Transverse colon (tissue), 4 donors: Measurements from ENCODE around the gene FNDC3B. TPM values are rescaled to one million over a fixed set of nuclear protein-coding genes. Genes with fewer than 3 reads are reported as not detected.

Source experiments
- DNase-seq: peaks from one replicate; pipeline ENCODE4 v3.0.0-alpha.2; 2019
- H3K27ac ChIP-seq, 4 donors: fragments of 200-600 bp; sonication (generic); 2 replicates each; pipeline ENCODE4 v1.5.1; 2016 to 2018; ENCODE audit warnings: inconsistent platforms in 4 of 4
- H3K27me3 ChIP-seq: fragments of 200-600 bp; sonication (generic); 2 replicates; pipeline ENCODE4 v1.5.1; 2017; ENCODE audit warnings: inconsistent platforms
- H3K36me3 ChIP-seq, 4 donors: fragments of 200-600 bp; sonication (generic); 2 replicates each; pipeline ENCODE4 v1.5.1; 2017 to 2019; ENCODE audit warnings: inconsistent platforms in 4 of 4
- H3K4me1 ChIP-seq, 4 donors: fragments of 200-600 bp; sonication (generic); 2 replicates each; pipeline ENCODE4 v1.5.1; 2017 to 2020; ENCODE audit warnings: inconsistent platforms in 4 of 4
- H3K4me3 ChIP-seq, 4 donors: fragments of 200-600 bp; sonication (generic); 1 replicate in 1 of 4; 2 replicates in 3 of 4; pipeline versions ENCODE4 v1.5.1 to v1.6.1; 2017 to 2019; ENCODE audit warnings: inconsistent platforms in 4 of 4
- H3K9me3 ChIP-seq, 2 donors: fragments of 200-600 bp; sonication (generic); 2 replicates each; pipeline ENCODE4 v1.5.1; 2017 to 2019; ENCODE audit warnings: inconsistent platforms in 2 of 2
- EP300 ChIP-seq: sonication (generic); formaldehyde crosslinking; IDR thresholded peaks from one replicate; pipeline ENCODE4 v1.6.1; 2017; ENCODE audit warnings: antibody characterized with exemption, low read depth
- POLR2A ChIP-seq: fragments of 450-650 bp; IDR thresholded peaks from one replicate; pipeline ENCODE4 v1.6.1; 2016; ENCODE audit warnings: antibody characterized with exemption, mild to moderate bottlenecking, moderate library complexity
- POLR2AphosphoS5 ChIP-seq, 3 donors: sonication (generic); formaldehyde crosslinking; IDR thresholded peaks; one replicate each; pipeline ENCODE4 v1.6.1; 2016; ENCODE audit warnings: antibody characterized with exemption in 3 of 3
- WGBS, 2 donors: methylation state at CpG; one replicate each; pipeline ENCODE4 v1.1.5; 2018; ENCODE audit warnings: low coverage in 1 of 2; 5-methylcytosine and 5-hydroxymethylcytosine counted together
- in situ Hi-C, 4 donors: fragments of 200-750 bp; cut with MboI; loops; one replicate each; pipeline versions ENCODE4 v1.15.0 to v1.15.1; 2017; ENCODE audit warnings: low sequenced_read_pairs in 3 of 4, low pct_ligation_motif_present in 1 of 4, low pct_unique_long_range_greater_than_20kb in 1 of 4
- intact Hi-C: fragments of 100-400 bp; cut with DNase I; formaldehyde crosslinking; loops from one replicate; pipeline ENCODE4 v1.15.1; 2023; ENCODE audit warnings: low total_unique reads
- total RNA-seq, 4 donors: library from RNA; depleted of rRNA; stranded (reverse); fragments of >200 nt; gene quantifications; one replicate each; pipeline ENCODE4 v1.1.0, GENCODE V29; 2016
- TF ChIP-seq, protein P1 (sequence below), 5 experiments: fragments of 200-600 bp in 3 of 5; fragments of 450-650 bp in 2 of 5; sonication (generic) in 3 of 5; IDR thresholded peaks; 1 replicate in 2 of 5; 2 replicates in 3 of 5; pipeline ENCODE4 v1.5.1; 2016 to 2017; ENCODE audit warnings: antibody characterized with exemption in 5 of 5, inconsistent platforms in 3 of 5, mild to moderate bottlenecking in 2 of 5, moderate library complexity in 1 of 5

Gene FNDC3B
- total RNA-seq, 4 donors from 2014 or later: 28.5 to 85.7 (median 44.5) TPM

DNA sequence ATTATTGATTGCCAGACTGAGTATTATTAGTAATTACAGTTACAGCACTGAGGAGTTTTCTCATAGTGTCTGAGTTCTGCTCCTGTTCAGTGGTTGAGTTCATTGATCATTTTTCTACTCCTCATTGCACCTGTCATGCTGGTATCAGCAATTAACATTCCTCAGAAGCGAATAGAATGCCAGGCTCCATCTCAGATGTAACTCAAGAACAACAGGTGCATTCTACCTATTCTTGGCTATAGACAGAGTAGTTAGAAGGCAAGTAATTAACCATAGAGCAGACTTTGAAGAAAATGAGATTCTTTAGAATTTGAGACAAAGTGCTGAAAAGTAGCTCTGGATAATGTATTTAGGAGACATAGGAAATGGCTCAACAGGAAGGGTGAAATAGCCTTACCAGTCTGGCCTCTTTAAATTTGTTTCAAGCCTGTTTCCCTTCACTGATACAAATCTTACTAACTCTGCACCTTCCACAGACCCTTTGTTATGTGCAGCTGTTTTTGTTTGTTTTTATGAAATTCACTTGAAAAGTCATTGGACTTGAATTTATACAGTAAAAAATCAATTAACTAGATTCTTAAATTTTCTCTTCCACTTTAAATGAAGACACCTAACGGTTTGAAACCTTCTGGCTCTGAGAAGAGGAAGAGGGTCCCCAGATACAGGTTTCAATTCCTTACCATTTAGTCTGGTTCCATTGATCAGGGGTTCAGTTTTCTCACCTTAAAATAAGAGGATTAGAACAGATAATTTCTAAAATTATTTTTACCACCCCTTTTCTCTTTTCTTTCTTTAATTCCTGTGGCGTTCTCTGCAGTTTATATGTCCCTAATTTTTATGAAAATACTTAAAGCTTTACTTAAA lies 109.6 kb downstream of the FNDC3B start:
- TF ChIP-seq EP300 (no peak), POLR2AphosphoS5 (IDR thresholded peaks at IDR 0.05) (no peak), POLR2A (no peak)
- TF ChIP-seq, protein P1, sequence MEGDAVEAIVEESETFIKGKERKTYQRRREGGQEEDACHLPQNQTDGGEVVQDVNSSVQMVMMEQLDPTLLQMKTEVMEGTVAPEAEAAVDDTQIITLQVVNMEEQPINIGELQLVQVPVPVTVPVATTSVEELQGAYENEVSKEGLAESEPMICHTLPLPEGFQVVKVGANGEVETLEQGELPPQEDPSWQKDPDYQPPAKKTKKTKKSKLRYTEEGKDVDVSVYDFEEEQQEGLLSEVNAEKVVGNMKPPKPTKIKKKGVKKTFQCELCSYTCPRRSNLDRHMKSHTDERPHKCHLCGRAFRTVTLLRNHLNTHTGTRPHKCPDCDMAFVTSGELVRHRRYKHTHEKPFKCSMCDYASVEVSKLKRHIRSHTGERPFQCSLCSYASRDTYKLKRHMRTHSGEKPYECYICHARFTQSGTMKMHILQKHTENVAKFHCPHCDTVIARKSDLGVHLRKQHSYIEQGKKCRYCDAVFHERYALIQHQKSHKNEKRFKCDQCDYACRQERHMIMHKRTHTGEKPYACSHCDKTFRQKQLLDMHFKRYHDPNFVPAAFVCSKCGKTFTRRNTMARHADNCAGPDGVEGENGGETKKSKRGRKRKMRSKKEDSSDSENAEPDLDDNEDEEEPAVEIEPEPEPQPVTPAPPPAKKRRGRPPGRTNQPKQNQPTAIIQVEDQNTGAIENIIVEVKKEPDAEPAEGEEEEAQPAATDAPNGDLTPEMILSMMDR (IDR thresholded peaks at IDR 0.05): no peak
- Histone ChIP-seq H3K9me3 (no peaks in the 10 kb centered on the region), H3K36me3 (no peaks in the 10 kb centered on the region), H3K27me3 (no peaks in the 10 kb centered on the region), H3K27ac (no peak overlapping the region), H3K4me1 (peaks cover 20 to 57% (median 21%) of the 10 kb centered on the region in 4 donors), H3K4me3 (no peak overlapping the region)
- WGBS, 2 donors: 78 to 81% methylated on average over 3 of the region's 3 CpGs
- intact Hi-C loops (no loop called here), in situ Hi-C loops (no loop called here)
- no peak for DNase-seq

DNA sequence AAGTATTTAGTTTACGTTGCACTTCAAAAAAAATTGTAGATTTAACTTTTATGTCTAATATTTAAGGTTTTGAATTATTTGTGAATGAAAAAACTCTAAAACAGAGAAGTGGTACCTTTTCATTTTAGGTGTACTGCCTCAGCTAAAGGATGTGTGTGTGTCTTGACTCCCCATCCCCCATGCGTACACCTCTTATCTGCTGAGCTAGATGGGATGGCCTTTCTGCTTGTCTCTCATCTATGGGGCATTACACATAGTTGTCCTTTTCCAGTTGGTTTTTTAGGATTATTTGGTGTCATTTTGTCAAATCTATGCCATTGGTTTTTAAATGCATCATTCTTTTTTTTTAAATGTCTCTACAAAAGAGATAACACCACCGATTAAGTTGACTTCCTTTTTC lies 110.9 kb downstream of the FNDC3B start:
- Histone ChIP-seq H3K36me3 (no peaks in the 10 kb centered on the region), H3K4me1 (peaks cover 20 to 58% (median 23%) of the 10 kb centered on the region in 4 donors), H3K27ac (no peak overlapping the region), H3K4me3 (no peak overlapping the region), H3K9me3 (no peaks in the 10 kb centered on the region), H3K27me3 (no peaks in the 10 kb centered on the region)
- in situ Hi-C loops: no loop called here
- DNase-seq: no peak
- TF ChIP-seq, protein P1 (IDR thresholded peaks at IDR 0.05): no peak
- intact Hi-C loops: no loop called here
- 94 to 95% methylated on average over 3 of the region's 3 CpGs for WGBS, 2 donors

DNA sequence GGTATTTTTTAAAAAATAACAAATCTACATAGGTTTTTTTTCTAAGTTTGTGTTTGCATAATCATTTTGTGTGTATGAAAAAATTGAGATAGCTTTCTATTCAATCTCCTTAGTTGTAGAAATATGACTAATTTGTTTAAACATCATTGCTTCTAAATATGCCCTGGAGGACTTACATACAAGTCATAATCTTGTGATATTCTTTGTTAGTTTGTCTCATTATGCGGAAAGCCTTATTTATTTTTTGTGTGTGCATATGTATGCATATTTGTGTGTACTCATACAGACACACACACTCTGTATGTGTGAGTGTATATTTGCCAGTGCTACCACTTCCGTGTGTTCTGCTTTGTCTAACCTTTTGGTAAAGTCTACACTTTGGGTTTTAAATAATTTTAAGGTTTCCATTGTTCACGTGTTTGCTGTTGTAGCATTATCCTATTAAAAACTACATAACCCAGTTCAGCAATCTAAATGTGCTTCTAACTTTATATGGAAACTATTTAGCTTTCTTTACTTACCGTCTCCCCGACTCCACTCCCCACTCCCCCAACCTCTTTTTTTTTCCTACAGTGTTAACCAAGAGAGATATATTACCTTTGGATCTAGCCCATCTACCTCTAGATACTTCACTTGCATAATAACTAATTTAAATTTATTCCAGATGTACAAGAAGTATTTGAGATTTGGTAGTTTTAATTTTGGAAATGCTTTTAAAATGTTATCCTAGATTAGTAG lies 111.7 kb downstream of the FNDC3B start:
- DNase-seq: no peak
- intact Hi-C loops (no loop called here), in situ Hi-C loops (no loop called here)
- Histone ChIP-seq H3K4me3 (no peak overlapping the region), H3K27ac (no peak overlapping the region), H3K36me3 (no peaks in the 10 kb centered on the region), H3K27me3 (no peaks in the 10 kb centered on the region), H3K9me3 (no peaks in the 10 kb centered on the region), H3K4me1 (peaks cover 21 to 54% (median 27%) of the 10 kb centered on the region in 4 donors)
- 66 to 83% methylated on average over 4 to 5 of the region's 5 CpGs for WGBS, 2 donors
- TF ChIP-seq EP300: no peak
- no peak for TF ChIP-seq POLR2A
- TF ChIP-seq POLR2AphosphoS5 (IDR thresholded peaks at IDR 0.05): no peak
- TF ChIP-seq, protein P1 (IDR thresholded peaks at IDR 0.05): no peak
